Thyroid gland (tissue), 4 donors: ENCODE measurements around the gene COL20A1.

Experiments used
- POLR2A ChIP-seq, 2 donors: fragments of 450-650 bp; IDR thresholded peaks; one replicate each; pipeline ENCODE4 v1.6.1; 2017; ENCODE audit warnings: antibody characterized with exemption in 2 of 2, mild to moderate bottlenecking in 2 of 2, moderate library complexity in 1 of 2
- TF ChIP-seq, protein P1 (sequence below), 6 experiments: fragments of 200-600 bp in 3 of 6; fragments of 450-650 bp in 3 of 6; sonication (generic) in 3 of 6; IDR thresholded peaks; one replicate each; pipeline ENCODE4 v1.5.1; 2016 to 2019; ENCODE audit warnings: antibody characterized with exemption in 6 of 6, mild to moderate bottlenecking in 2 of 6, inconsistent platforms in 1 of 6, moderate library complexity in 1 of 6

- TF ChIP-seq POLR2A (IDR thresholded peaks at IDR 0.05): no peak
- TF ChIP-seq, protein P1, sequence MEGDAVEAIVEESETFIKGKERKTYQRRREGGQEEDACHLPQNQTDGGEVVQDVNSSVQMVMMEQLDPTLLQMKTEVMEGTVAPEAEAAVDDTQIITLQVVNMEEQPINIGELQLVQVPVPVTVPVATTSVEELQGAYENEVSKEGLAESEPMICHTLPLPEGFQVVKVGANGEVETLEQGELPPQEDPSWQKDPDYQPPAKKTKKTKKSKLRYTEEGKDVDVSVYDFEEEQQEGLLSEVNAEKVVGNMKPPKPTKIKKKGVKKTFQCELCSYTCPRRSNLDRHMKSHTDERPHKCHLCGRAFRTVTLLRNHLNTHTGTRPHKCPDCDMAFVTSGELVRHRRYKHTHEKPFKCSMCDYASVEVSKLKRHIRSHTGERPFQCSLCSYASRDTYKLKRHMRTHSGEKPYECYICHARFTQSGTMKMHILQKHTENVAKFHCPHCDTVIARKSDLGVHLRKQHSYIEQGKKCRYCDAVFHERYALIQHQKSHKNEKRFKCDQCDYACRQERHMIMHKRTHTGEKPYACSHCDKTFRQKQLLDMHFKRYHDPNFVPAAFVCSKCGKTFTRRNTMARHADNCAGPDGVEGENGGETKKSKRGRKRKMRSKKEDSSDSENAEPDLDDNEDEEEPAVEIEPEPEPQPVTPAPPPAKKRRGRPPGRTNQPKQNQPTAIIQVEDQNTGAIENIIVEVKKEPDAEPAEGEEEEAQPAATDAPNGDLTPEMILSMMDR (IDR thresholded peaks at IDR 0.05): no peak
Observed at GRCh38 chr20:63322146-63322932, 29.4 kb downstream of the COL20A1 start.
